HG02678 (cell line): Measurements from ENCODE around the gene MED10.

Experiments
- ATAC-seq: cut with Tn5 transposase; IDR thresholded peaks from one replicate; pipeline ENCODE4 v1.9.1; 2021; ENCODE audit warnings: mild to moderate bottlenecking, moderate library complexity; ENCODE audit not compliant: unreplicated experiment

The MED10 gene

GRCh38 chr5:6377905-6378765, at the start of gene MED10:
Gene MED10 (minus strand): TSS chr5:6378547. CDS start chr5:6378483, 64 bp downstream.
- peak; percentile 98 for ATAC-seq

- ATAC-seq: no peak
These were observed 49.3 kb upstream of the MED10 start for GRCh38 chr5:6427694-6428093.

GRCh38 chr5:6424700-6425099, 46.4 kb upstream of the MED10 start:
- no peak for ATAC-seq

- no peak for ATAC-seq
These were observed 45.8 kb upstream of the MED10 start for GRCh38 chr5:6424110-6424659.

- ATAC-seq: no peak
These were observed 45.2 kb upstream of the MED10 start for GRCh38 chr5:6423327-6424109.

- no peak for ATAC-seq
These were observed 41.0 kb upstream of the MED10 start for GRCh38 chr5:6419340-6419852.

GRCh38 chr5:6418679-6419276, 40.4 kb upstream of the MED10 start:
- no peak for ATAC-seq

GRCh38 chr5:6417657-6418056, 39.3 kb upstream of the MED10 start:
- no peak for ATAC-seq

- ATAC-seq: no peak
These were observed 34.5 kb upstream of the MED10 start for GRCh38 chr5:6412811-6413210.

GRCh38 chr5:6411141-6411540, 32.8 kb upstream of the MED10 start:
- no peak for ATAC-seq

- ATAC-seq: no peak
These were observed 32.1 kb upstream of the MED10 start for GRCh38 chr5:6410421-6410820.

- ATAC-seq: no peak
These were observed 30.5 kb upstream of the MED10 start for GRCh38 chr5:6408627-6409446.

GRCh38 chr5:6408260-6408596, 29.9 kb upstream of the MED10 start:
- ATAC-seq: no peak

GRCh38 chr5:6407558-6408259, 29.4 kb upstream of the MED10 start:
- no peak for ATAC-seq

- no peak for ATAC-seq
These were observed 27.2 kb upstream of the MED10 start for GRCh38 chr5:6405591-6405990.

GRCh38 chr5:6404129-6404528, 25.8 kb upstream of the MED10 start:
- ATAC-seq: peak; percentile 76

- ATAC-seq: no peak
These were observed 25.1 kb upstream of the MED10 start for GRCh38 chr5:6403416-6403815.

- ATAC-seq: peak; percentile 54
These were observed 24.6 kb upstream of the MED10 start for GRCh38 chr5:6402939-6403338.

- no peak for ATAC-seq
These were observed 23.1 kb upstream of the MED10 start for GRCh38 chr5:6401410-6401809.
